Esophagus muscularis mucosa (tissue), 4 donors: Measurements from ENCODE around the gene ZAR1L. TPM values are rescaled to one million over a fixed set of nuclear protein-coding genes. Genes with fewer than 3 reads are reported as not detected.
A peak's percentile ranks its signal among the peaks of the same experiment; 100 is the strongest.
"Not testable (repeated sequence)": the region's sequence is repeated elsewhere in the genome, so short reads cannot be mapped to it uniquely, and the experiment has no call there.

ENCODE experiments used
- DNase-seq: peaks from one replicate; pipeline ENCODE4 v3.0.0-alpha.2; 2017; ENCODE audit errors: extremely low spot score
- H3K27ac ChIP-seq, 4 donors: fragments of 200-600 bp; sonication (generic); replicated peaks in 1 of 4; 1 replicate in 3 of 4; 2 replicates in 1 of 4; pipeline ENCODE4 v1.5.1; 2016 to 2019; ENCODE audit warnings: mild to moderate bottlenecking in 1 of 4
- H3K27me3 ChIP-seq, 4 donors: fragments of 200-600 bp; sonication (generic); one replicate each; pipeline versions ENCODE4 v1.5.1 to v1.6.0; 2016 to 2019
- H3K36me3 ChIP-seq, 4 donors: fragments of 200-600 bp; sonication (generic); one replicate each; pipeline ENCODE4 v1.5.1; 2016 to 2019
- H3K4me1 ChIP-seq, 4 donors: fragments of 200-600 bp; sonication (generic); one replicate each; pipeline ENCODE4 v1.5.1; 2016 to 2019
- H3K4me3 ChIP-seq, 4 donors: fragments of 200-600 bp; sonication (generic); 1 replicate in 2 of 4; 2 replicates in 2 of 4; pipeline ENCODE4 v1.5.1; 2016 to 2019; ENCODE audit warnings: mild to moderate bottlenecking in 4 of 4, moderate library complexity in 1 of 4
- H3K9me3 ChIP-seq, 4 donors: fragments of 200-600 bp; sonication (generic); 1 replicate in 3 of 4; 2 replicates in 1 of 4; pipeline ENCODE4 v1.5.1; 2016 to 2019
- CTCF ChIP-seq, 3 experiments: fragments of 200-600 bp in 2 of 3; fragments of 450-650 bp in 1 of 3; sonication (generic) in 2 of 3; IDR thresholded peaks; one replicate each; pipeline ENCODE4 v1.5.1; 2017 to 2019; ENCODE audit warnings: antibody characterized with exemption in 3 of 3, mild to moderate bottlenecking in 2 of 3, moderate library complexity in 1 of 3
- EP300 ChIP-seq: sonication (generic); formaldehyde crosslinking; IDR thresholded peaks from one replicate; pipeline ENCODE4 v1.6.1; 2017; ENCODE audit warnings: antibody characterized with exemption
- POLR2A ChIP-seq: fragments of 450-650 bp; IDR thresholded peaks from one replicate; pipeline ENCODE4 v1.6.1; 2017; ENCODE audit warnings: antibody characterized with exemption, moderate library complexity, mild to moderate bottlenecking, low read depth
- POLR2AphosphoS5 ChIP-seq, 2 donors: sonication (generic); formaldehyde crosslinking; IDR thresholded peaks; one replicate each; pipeline ENCODE4 v1.6.1; 2017; ENCODE audit warnings: antibody characterized with exemption in 2 of 2
- WGBS: methylation state at CpG from one replicate; pipeline ENCODE4 v1.1.5; 2018; 5-methylcytosine and 5-hydroxymethylcytosine counted together
- intact Hi-C: fragments of 100-400 bp; cut with DNase I; formaldehyde crosslinking; loops from one replicate; pipeline ENCODE4 v1.15.1; 2023
- total RNA-seq, 4 donors: library from RNA; depleted of rRNA; stranded (reverse); fragments of >200 nt; gene quantifications; one replicate each; pipeline versions ENCODE4 v1.1.0 to v1.2.1, GENCODE V29; 2016

The ZAR1L gene
- not detected for total RNA-seq

- no peaks in the 10 kb centered on the region for H3K27me3 ChIP-seq
- peaks cover 6 to 18% (median 14%) of the 10 kb centered on the region in 4 donors for H3K4me1 ChIP-seq
- no peaks in the 10 kb centered on the region for H3K9me3 ChIP-seq
- 2% methylated on average over 36 of the region's 60 CpGs for WGBS
- peak; percentile 96 for DNase-seq
- intact Hi-C loops: no loop called here
- H3K4me3 ChIP-seq: peak within 1 kb of the TSS; percentile 68 to 78 (median 70)
- no peaks in the 10 kb centered on the region for H3K36me3 ChIP-seq
- TF ChIP-seq CTCF (IDR thresholded peaks at IDR 0.05): no peak
- peak; percentile 29 for TF ChIP-seq POLR2A
- peak; percentile 90 to 93 for TF ChIP-seq POLR2AphosphoS5 (IDR thresholded peaks at IDR 0.05)
- H3K27ac ChIP-seq: peak within 1 kb of the TSS; percentile 91 to 96 (median 92)
Measured at GRCh38 chr13:32315238-32316027, at the start of gene ZAR1L, which contains the start of gene BRCA2. TSS of gene ZAR1L (minus strand) at chr13:32315363. CDS start at chr13:32311925, 3,438 bp downstream. TSS of gene BRCA2 (plus strand) at chr13:32315508. CDS start at chr13:32316461, 953 bp downstream.

- WGBS: 74% methylated on average over 2 of the region's 2 CpGs
- no peaks in the 10 kb centered on the region for H3K27me3 ChIP-seq
- no peak overlapping the region for H3K27ac ChIP-seq
- DNase-seq: no peak
- H3K36me3 ChIP-seq: no peaks in the 10 kb centered on the region
- intact Hi-C loops: no loop called here
- TF ChIP-seq CTCF (IDR thresholded peaks at IDR 0.05) (no peak), EP300 (no peak), POLR2AphosphoS5 (IDR thresholded peaks at IDR 0.05) (no peak), POLR2A (no peak)
- no peaks in the 10 kb centered on the region for H3K4me1 ChIP-seq
- H3K4me3 ChIP-seq: no peak overlapping the region
- H3K9me3 ChIP-seq: no peaks in the 10 kb centered on the region
Measured at GRCh38 chr13:32362574-32362973, 47.4 kb upstream of the ZAR1L start.

GRCh38 chr13:32355935-32356334 lies 40.8 kb upstream of the ZAR1L start:
- WGBS: 96% methylated on average over 8 of the region's 8 CpGs
- H3K9me3 ChIP-seq, intact Hi-C loops, H3K27ac ChIP-seq, H3K27me3 ChIP-seq, H3K36me3 ChIP-seq, DNase-seq, H3K4me1 ChIP-seq, H3K4me3 ChIP-seq: not testable (repeated sequence)

GRCh38 chr13:32354040-32354439 lies 38.9 kb upstream of the ZAR1L start:
- no peak for DNase-seq
- H3K9me3 ChIP-seq: no peaks in the 10 kb centered on the region
- H3K36me3 ChIP-seq: no peaks in the 10 kb centered on the region
- intact Hi-C loops: no loop called here
- H3K4me3 ChIP-seq: no peak overlapping the region
- TF ChIP-seq EP300 (no peak), POLR2A (no peak)
- no peaks in the 10 kb centered on the region for H3K4me1 ChIP-seq
- H3K27me3 ChIP-seq: no peaks in the 10 kb centered on the region
- no peak overlapping the region for H3K27ac ChIP-seq
- 95% methylated on average over 1 of the region's 1 CpG for WGBS

GRCh38 chr13:32350839-32351441 lies 35.8 kb upstream of the ZAR1L start:
- H3K4me1 ChIP-seq, H3K36me3 ChIP-seq, H3K27ac ChIP-seq, H3K27me3 ChIP-seq, H3K9me3 ChIP-seq, H3K4me3 ChIP-seq, intact Hi-C loops, DNase-seq: not testable (repeated sequence)
- WGBS: 98% methylated on average over 13 of the region's 15 CpGs

- no peaks in the 10 kb centered on the region for H3K27me3 ChIP-seq
- 100% methylated on average over 1 of the region's 1 CpG for WGBS
- intact Hi-C loops: no loop called here
- no peak overlapping the region for H3K4me3 ChIP-seq
- no peak for DNase-seq
- no peaks in the 10 kb centered on the region for H3K4me1 ChIP-seq
- no peaks in the 10 kb centered on the region for H3K9me3 ChIP-seq
- H3K27ac ChIP-seq: no peak overlapping the region
- H3K36me3 ChIP-seq: no peaks in the 10 kb centered on the region
- TF ChIP-seq POLR2A: no peak
- no peak for TF ChIP-seq POLR2AphosphoS5 (IDR thresholded peaks at IDR 0.05)
- no peak for TF ChIP-seq CTCF (IDR thresholded peaks at IDR 0.05)
- no peak for TF ChIP-seq EP300
Measured at GRCh38 chr13:32347651-32348050, 32.5 kb upstream of the ZAR1L start.
